Mucosa of descending colon (tissue), 3 donors: Measurements from ENCODE around the gene PWWP2B. TPM values are rescaled to one million over a fixed set of nuclear protein-coding genes. Genes with fewer than 3 reads are reported as not detected.

ENCODE experiments used
- ATAC-seq: fragments of 200-7000 bp; cut with Tn5 transposase; one replicate; pipeline ENCODE4 v1.9.1; 2020; ENCODE audit warnings: mild to moderate bottlenecking, moderate library complexity
- DNase-seq, 3 donors: peaks; one replicate each; pipeline ENCODE4 v3.0.0-alpha.2; 2020
- H3K36me3 ChIP-seq: fragments of 200-600 bp; one replicate; pipeline ENCODE4 v1.8.0; 2021; ENCODE audit warnings: low read depth, mild to moderate bottlenecking
- H3K4me1 ChIP-seq: fragments of 200-600 bp; one replicate; pipeline ENCODE4 v1.8.0; 2021; ENCODE audit warnings: low read depth, mild to moderate bottlenecking
- H3K4me3 ChIP-seq: fragments of 200-600 bp; one replicate; pipeline ENCODE4 v1.8.0; 2021; ENCODE audit warnings: mild to moderate bottlenecking
- H3K9me3 ChIP-seq: fragments of 200-600 bp; one replicate; pipeline ENCODE4 v1.8.0; 2021; ENCODE audit warnings: mild to moderate bottlenecking
- intact Hi-C, 2 donors: fragments of 100-400 bp; cut with DNase I in 1 of 2; cut with micrococcal nuclease in 1 of 2; formaldehyde crosslinking; loops; one replicate each; pipeline versions ENCODE4 v1.11.0 to v1.11.1; 2022; cut with DNase I, micrococcal nuclease
- total RNA-seq, 3 donors: library from RNA; stranded (reverse); fragmentation: NEBNext Ultra II Directional in 2 of 3; extraction: Animal tissue kit (Norgen Biotek cat#: 25700) in 2 of 3; gene quantifications; one replicate each; pipeline versions ENCODE4 v1.2.1 to v1.2.4, GENCODE V29; 2021 to 2023
- TF ChIP-seq, protein P1 (sequence below): fragments of 200-600 bp; IDR thresholded peaks from one replicate; pipeline ENCODE4 v1.8.0; 2022; ENCODE audit warnings: antibody characterized with exemption, mild to moderate bottlenecking
- donor health status: DM: no; HTN: no; CAD: no; lungs with moderate emphysema.
- donor health status: DM: no; HTN: no; CAD: no.
- donor health status: DM: no; HTN: yes; CAD: no.

The PWWP2B gene
- total RNA-seq, 3 donors from 2014 or later: 37.7 to 55.6 (median 41.7) TPM

GRCh38 chr10:132436861-132437410 lies 39.9 kb downstream of the PWWP2B start:
- ATAC-seq (no peak), DNase-seq (peak in 2 of 3 donors; percentile 23 to 46)
- Histone ChIP-seq H3K9me3 (no peaks in the 10 kb centered on the region), H3K4me1 (no peaks in the 10 kb centered on the region), H3K36me3 (no peaks in the 10 kb centered on the region), H3K4me3 (no peak overlapping the region)
- intact Hi-C loops: no loop called here
- TF ChIP-seq, protein P1, sequence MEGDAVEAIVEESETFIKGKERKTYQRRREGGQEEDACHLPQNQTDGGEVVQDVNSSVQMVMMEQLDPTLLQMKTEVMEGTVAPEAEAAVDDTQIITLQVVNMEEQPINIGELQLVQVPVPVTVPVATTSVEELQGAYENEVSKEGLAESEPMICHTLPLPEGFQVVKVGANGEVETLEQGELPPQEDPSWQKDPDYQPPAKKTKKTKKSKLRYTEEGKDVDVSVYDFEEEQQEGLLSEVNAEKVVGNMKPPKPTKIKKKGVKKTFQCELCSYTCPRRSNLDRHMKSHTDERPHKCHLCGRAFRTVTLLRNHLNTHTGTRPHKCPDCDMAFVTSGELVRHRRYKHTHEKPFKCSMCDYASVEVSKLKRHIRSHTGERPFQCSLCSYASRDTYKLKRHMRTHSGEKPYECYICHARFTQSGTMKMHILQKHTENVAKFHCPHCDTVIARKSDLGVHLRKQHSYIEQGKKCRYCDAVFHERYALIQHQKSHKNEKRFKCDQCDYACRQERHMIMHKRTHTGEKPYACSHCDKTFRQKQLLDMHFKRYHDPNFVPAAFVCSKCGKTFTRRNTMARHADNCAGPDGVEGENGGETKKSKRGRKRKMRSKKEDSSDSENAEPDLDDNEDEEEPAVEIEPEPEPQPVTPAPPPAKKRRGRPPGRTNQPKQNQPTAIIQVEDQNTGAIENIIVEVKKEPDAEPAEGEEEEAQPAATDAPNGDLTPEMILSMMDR: no peak

- ATAC-seq: no peak
These were observed 40.5 kb downstream of the PWWP2B start for GRCh38 chr10:132437541-132437950.

DNA sequence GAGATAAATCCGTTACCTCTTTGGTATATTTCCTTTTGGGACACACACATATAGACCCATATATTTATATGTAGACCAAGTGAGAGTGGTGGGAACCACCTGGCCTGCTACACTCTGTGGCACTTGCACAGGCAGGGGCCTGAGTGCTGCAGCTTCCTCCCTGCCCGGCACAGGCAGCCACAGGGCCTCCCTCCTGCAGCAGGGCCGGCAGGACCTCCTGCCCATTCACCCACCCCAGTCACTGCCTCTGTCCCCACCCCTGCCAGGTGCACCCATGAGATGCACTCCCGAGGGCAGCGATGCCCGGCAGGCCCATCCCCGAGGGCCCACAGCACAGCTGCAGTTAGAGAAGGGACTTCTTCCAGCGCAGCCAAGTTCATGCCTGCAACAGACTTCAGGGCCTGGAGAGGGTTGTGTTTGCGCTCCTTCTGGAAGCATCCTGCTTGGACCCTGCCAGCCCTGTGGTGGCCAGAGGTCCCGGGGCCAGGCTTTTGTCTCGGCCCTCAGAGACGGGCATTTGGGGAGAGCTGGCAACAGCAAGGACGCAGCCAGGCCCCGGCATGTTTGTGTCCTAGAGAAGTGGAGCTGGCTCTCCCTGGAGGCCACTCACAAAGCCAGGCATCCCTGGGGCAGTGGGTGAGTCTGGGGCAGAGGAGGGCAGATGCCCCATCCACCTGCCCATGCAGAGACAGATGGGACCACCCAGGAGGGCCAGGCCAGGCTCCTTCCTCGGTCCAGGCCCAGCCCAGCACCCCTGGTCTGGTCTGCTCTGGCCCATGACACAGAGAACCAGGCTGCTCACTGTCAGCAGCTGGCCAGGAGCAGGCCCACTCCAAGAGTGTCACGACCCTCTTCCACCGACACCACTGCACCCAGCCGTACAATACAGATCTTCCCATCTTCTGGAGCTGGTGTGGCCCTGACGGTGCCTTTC lies 41.4 kb downstream of the PWWP2B start:
- Histone ChIP-seq H3K9me3 (no peaks in the 10 kb centered on the region), H3K36me3 (no peaks in the 10 kb centered on the region), H3K4me1 (no peaks in the 10 kb centered on the region), H3K4me3 (no peak overlapping the region)
- ATAC-seq (peak; percentile 6), DNase-seq (peak in 2 of 3 donors; percentile 19 to 40)
- intact Hi-C loops: no loop called here
- TF ChIP-seq, protein P1: no peak

More at GRCh38 chr10:132437541-132437950, 40.5 kb downstream of the PWWP2B start:
- Histone ChIP-seq H3K4me1 (no peaks in the 10 kb centered on the region), H3K4me3 (no peak overlapping the region), H3K36me3 (no peaks in the 10 kb centered on the region), H3K9me3 (no peaks in the 10 kb centered on the region)
- TF ChIP-seq, protein P1: no peak
- peak in 2 of 3 donors; percentile 25 to 38 for DNase-seq
- intact Hi-C loops: no loop called here

DNA sequence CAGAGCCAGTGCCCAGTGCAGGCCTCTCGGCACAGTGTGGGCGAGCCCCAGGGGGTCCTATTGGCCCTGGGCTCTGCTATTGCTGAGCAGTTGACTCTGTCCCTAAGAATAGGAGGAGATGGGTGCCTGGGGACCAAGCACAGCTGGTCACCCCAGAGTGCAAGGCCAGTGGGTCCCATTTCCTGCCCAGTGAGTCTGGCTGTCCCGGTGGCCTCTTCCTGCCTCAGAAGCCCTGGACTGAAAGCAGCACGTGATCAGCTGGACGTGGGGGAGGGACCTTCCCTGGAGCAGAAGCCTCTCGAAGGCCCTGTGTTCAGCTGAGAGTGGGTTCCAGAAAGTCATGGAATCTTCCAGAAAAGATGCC lies 42.0 kb downstream of the PWWP2B start:
- TF ChIP-seq, protein P1: no peak
- no peaks in the 10 kb centered on the region for H3K4me1 ChIP-seq
- DNase-seq (peak in 1 of 3 donors; percentile 22), ATAC-seq (no peak)
- no peak overlapping the region for H3K4me3 ChIP-seq
- intact Hi-C loops: no loop called here
- no peaks in the 10 kb centered on the region for H3K36me3 ChIP-seq
- H3K9me3 ChIP-seq: no peaks in the 10 kb centered on the region

DNA sequence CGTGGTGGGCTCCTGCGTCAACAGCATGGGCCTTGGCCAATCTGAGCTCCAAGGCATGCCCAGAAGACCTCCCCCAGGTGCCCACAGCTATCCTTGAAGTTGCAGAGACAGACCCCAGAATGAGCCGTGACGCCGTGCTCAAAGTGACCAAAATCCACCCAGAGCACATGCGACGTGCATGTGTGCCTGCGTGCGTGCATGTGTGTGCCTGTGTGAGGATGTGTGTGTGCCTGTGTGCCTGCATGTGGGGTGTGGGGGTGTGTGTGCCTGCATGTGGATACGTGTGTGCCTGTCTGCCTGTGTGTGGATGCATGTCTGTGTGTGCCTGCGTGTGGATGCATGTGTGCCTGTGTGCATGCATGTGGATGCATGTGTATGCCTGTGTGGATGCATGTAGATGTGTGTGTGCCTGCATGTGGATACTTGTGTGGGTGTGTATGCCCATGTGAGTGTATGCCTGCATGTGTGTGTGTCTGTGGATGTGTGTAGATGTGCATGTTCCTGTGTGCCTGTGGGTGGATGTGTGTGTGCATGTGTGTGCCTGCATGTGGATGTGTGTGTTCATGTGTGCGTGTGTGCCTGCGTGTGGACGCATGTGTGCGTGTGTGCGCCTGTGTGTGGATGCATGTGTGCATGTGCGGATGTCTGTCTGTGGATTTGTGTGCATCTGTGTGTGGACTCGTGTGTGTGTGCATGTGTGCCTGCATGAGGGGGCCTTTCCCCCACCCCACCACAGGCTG lies 42.6 kb downstream of the PWWP2B start:
- TF ChIP-seq, protein P1: no peak
- intact Hi-C loops: no loop called here
- DNase-seq (peak in 2 of 3 donors; percentile 18 to 27), ATAC-seq (no peak)
- Histone ChIP-seq H3K36me3 (no peaks in the 10 kb centered on the region), H3K4me3 (no peak overlapping the region), H3K4me1 (no peaks in the 10 kb centered on the region), H3K9me3 (no peaks in the 10 kb centered on the region)
